Measurements from ENCODE around the gene TPCN1.

TPCN1 gene

DNA sequence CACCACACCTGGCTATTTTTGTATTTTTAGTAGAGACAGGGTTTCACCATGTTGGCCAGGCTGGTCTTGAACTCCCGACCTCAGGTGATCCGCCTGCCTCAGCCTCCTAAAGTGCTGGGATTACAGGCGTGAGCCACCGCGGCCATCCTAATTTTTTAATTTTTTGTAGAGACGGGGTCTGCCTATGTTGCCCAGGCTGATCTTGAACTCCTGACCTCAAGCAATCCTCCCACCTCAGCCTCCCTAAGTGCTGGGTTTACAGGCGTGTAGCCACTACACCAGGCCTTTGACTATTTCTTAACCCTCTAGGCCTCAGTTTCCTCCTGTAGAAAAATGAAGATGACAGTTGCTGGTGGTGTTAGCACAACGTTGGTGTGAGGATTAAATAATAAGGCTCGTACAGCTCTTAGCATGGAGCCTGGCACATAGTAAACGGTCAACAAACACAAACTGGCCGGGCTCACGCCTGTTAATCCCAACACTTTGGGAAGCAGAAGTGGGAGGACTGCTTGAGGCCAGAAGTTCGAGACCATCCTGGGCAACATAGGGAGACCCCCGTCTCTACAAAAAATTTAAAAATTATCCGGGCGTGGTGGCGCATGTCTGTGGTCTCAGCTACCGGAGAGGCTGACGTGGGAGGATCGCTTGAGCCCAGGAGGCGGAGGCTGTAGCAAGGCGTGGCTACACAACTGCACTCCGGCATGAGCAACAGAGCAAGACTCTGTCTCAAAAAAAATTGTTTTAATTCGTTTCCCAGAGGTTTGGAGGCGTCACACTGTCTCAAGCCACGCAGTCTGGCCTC lies 37.0 kb upstream of the TPCN1 start:
- H3K4me1 ChIP-seq (ENCODE audit: control insufficient read depth in 5 of 5, insufficient read depth in 5 of 5, low read length in 5 of 5), result peaks cover 8 to 27% (median 27%) of the 10 kb centered on the region in 5 donors
- no peaks in the 10 kb centered on the region for H3K27me3 ChIP-seq (ENCODE audit: control insufficient read depth in 5 of 5, insufficient read depth in 4 of 5, low read length in 5 of 5)
- peaks cover 0 to 24% (median 20%) of the 10 kb centered on the region in 5 donors for H3K36me3 ChIP-seq (ENCODE audit: control insufficient read depth in 5 of 5, insufficient read depth in 5 of 5, low read length in 5 of 5)
- peak overlapping the region; percentile 84 to 91 (median 86) for H3K4me3 ChIP-seq (ENCODE audit: low read depth in 1 of 5, low read length in 5 of 5)
- peak overlapping the region; percentile 95 for H3K27ac ChIP-seq (ENCODE audit: low read depth, low read length)
- H3K9me3 ChIP-seq (ENCODE audit: control insufficient read depth in 5 of 5, low read length in 5 of 5), result no peaks in the 10 kb centered on the region
- peak overlapping the region; percentile 68 to 100 (median 97) for H3K9ac ChIP-seq (ENCODE audit: low read length in 5 of 5)

DNA sequence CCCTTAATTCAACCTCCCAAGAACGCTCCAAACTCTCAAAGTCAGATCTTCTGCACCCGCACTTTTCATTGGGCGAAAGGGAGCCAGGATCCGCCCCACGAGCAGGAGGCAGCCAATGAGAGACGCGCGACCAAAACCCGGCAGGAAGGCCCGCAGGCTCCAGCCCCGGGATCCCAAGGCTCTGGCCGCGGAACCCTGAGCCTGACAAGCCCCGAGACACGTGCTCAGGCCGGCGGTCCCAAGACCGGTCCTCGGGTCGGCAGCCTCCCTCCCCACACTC lies 36.4 kb upstream of the TPCN1 start:
- peaks cover 8 to 27% (median 27%) of the 10 kb centered on the region in 5 donors for H3K4me1 ChIP-seq (ENCODE audit: control insufficient read depth in 5 of 5, insufficient read depth in 5 of 5, low read length in 5 of 5)
- no peaks in the 10 kb centered on the region for H3K9me3 ChIP-seq (ENCODE audit: control insufficient read depth in 5 of 5, low read length in 5 of 5)
- H3K27ac ChIP-seq (ENCODE audit: low read depth, low read length), result peak overlapping the region; percentile 95
- peaks cover 0 to 20% (median 14%) of the 10 kb centered on the region in 5 donors for H3K36me3 ChIP-seq (ENCODE audit: control insufficient read depth in 5 of 5, insufficient read depth in 5 of 5, low read length in 5 of 5)
- H3K27me3 ChIP-seq (ENCODE audit: control insufficient read depth in 5 of 5, insufficient read depth in 4 of 5, low read length in 5 of 5), result no peaks in the 10 kb centered on the region
- H3K9ac ChIP-seq (ENCODE audit: low read length in 5 of 5), result peak overlapping the region; percentile 68 to 100 (median 97)
- peak overlapping the region; percentile 84 to 91 (median 86) for H3K4me3 ChIP-seq (ENCODE audit: low read depth in 1 of 5, low read length in 5 of 5)

DNA sequence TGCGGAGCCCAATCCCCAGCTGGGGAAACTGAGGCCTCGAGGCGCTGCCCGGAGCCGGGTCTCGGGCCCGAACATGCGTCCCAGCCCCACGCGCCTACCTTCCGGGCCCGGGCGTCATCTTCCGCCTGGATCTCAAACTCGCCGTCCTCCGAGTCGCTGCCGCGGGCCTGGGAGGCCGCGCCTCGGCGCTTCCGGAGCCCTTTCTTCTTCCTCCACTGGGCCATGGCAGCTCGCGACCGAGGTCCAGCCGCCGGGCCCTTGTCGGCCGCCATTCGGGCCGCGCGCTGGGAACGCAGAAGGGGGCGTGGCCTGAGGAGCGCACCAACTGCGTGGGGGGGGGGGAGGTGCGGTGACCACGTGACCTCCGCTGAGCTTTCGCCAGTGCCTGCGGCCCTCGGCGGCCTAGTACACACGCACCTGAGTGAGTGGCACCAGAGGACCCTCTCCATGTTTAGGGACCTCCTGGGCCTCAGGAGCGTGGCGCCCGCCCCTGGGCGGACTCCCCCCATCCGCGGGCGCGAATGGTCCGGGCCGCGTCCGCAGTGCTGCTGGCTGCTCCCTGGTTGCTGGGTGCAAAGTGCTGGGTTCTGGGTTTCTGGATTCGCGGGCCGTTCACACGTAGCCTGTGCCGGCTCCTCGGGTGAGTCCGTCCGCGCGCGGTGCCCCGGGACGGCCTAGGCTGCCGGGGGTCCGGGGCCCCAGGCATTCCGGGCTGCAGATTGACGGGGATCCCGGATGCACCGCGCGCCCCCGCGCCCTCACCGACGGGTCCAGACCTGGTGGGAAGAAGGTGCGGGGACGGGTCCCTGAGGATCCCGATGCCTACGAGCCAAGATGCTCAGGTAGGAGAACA lies 35.9 kb upstream of the TPCN1 start, which contains the start of the genes DDX54 and RITA1:
TSS of gene DDX54 (minus strand) at position 299 of the 853 bp plus-strand sequence. CDS start at position 272, 27 bp downstream.
TSS of gene RITA1 (plus strand) at position 542 of the 853 bp plus-strand sequence. CDS start 1,026 bp downstream, outside the sequence.
- Histone ChIP-seq H3K4me3 (ENCODE audit: low read depth in 1 of 5, low read length in 5 of 5) (peak within 1 kb of the TSS; percentile 84 to 91 (median 86)), H3K4me1 (ENCODE audit: control insufficient read depth in 5 of 5, insufficient read depth in 5 of 5, low read length in 5 of 5) (peaks cover 8 to 27% (median 27%) of the 10 kb centered on the region in 5 donors), H3K27me3 (ENCODE audit: control insufficient read depth in 5 of 5, insufficient read depth in 4 of 5, low read length in 5 of 5) (no peaks in the 10 kb centered on the region), H3K9me3 (ENCODE audit: control insufficient read depth in 5 of 5, low read length in 5 of 5) (no peaks in the 10 kb centered on the region), H3K9ac (ENCODE audit: low read length in 5 of 5) (peak within 1 kb of the TSS; percentile 68 to 100 (median 97)), H3K36me3 (ENCODE audit: control insufficient read depth in 5 of 5, insufficient read depth in 5 of 5, low read length in 5 of 5) (peaks cover 0 to 17% (median 9%) of the 10 kb centered on the region in 5 donors), H3K27ac (ENCODE audit: low read depth, low read length) (peak within 1 kb of the TSS; percentile 95)

DNA sequence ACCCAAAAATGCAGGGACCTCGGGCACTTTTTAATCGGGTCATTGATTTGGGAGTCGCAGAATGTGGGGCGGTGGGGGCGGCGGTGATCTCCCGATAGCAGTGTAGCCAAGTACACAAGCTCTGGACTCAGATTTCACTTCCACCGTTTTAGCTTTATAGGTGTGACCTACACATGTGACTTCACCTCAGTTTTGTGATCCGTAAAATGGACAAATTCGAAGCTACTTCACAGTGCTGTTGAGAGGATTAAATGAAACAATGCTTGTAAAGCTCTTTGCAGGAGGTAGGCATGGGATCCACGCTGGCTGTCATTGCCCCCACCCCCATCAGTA lies 35.3 kb upstream of the TPCN1 start:
- peaks cover 0 to 17% (median 3%) of the 10 kb centered on the region in 5 donors for H3K36me3 ChIP-seq (ENCODE audit: control insufficient read depth in 5 of 5, insufficient read depth in 5 of 5, low read length in 5 of 5)
- no peaks in the 10 kb centered on the region for H3K9me3 ChIP-seq (ENCODE audit: control insufficient read depth in 5 of 5, low read length in 5 of 5)
- peak overlapping the region; percentile 68 to 100 (median 97) for H3K9ac ChIP-seq (ENCODE audit: low read length in 5 of 5)
- H3K27me3 ChIP-seq (ENCODE audit: control insufficient read depth in 5 of 5, insufficient read depth in 4 of 5, low read length in 5 of 5), result no peaks in the 10 kb centered on the region
- H3K27ac ChIP-seq (ENCODE audit: low read depth, low read length), result peak overlapping the region; percentile 95
- H3K4me3 ChIP-seq (ENCODE audit: low read depth in 1 of 5, low read length in 5 of 5), result peak overlapping the region; percentile 84 to 91 (median 85)
- H3K4me1 ChIP-seq (ENCODE audit: control insufficient read depth in 5 of 5, insufficient read depth in 5 of 5, low read length in 5 of 5), result peaks cover 8 to 27% (median 27%) of the 10 kb centered on the region in 5 donors

DNA sequence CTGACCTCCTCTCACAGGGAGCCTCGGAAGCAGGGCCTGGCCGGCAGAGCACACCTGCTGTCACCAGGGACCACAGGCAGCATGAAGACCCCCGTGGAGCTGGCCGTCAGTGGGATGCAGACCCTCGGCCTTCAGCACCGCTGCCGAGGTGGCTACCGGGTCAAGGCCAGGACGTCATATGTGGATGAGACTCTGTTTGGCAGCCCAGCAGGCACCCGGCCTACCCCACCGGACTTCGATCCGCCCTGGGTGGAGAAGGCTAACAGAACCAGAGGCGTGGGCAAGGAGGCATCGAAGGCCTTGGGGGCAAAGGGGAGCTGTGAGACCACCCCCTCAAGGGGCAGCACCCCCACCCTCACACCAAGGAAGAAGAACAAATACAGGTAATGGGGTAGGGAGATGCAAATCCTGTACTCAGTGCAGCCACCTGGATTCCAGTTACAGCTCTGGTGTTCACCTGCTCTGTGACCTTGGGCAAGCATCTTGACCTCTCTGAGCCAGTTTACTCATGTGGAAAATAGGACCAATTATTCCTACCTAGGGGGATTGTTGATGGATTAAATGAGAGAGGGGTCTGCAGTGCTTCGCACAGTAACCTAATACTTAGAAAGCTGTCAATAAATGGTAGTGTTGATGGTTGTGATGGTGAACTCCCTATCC lies 34.5 kb upstream of the TPCN1 start:
- Histone ChIP-seq H3K4me1 (ENCODE audit: control insufficient read depth in 5 of 5, insufficient read depth in 5 of 5, low read length in 5 of 5) (peaks cover 8 to 28% (median 27%) of the 10 kb centered on the region in 5 donors), H3K4me3 (ENCODE audit: low read depth in 1 of 5, low read length in 5 of 5) (peak overlapping the region in 4 of 5 donors; percentile 84 to 91 (median 84)), H3K9me3 (ENCODE audit: control insufficient read depth in 5 of 5, low read length in 5 of 5) (no peaks in the 10 kb centered on the region), H3K9ac (ENCODE audit: low read length in 5 of 5) (peak overlapping the region in 3 of 5 donors; percentile 97 to 99 (median 97)), H3K27ac (ENCODE audit: low read depth, low read length) (no peak overlapping the region), H3K27me3 (ENCODE audit: control insufficient read depth in 5 of 5, insufficient read depth in 4 of 5, low read length in 5 of 5) (no peaks in the 10 kb centered on the region), H3K36me3 (ENCODE audit: control insufficient read depth in 5 of 5, insufficient read depth in 5 of 5, low read length in 5 of 5) (peaks cover 0 to 24% (median 10%) of the 10 kb centered on the region in 5 donors)

DNA sequence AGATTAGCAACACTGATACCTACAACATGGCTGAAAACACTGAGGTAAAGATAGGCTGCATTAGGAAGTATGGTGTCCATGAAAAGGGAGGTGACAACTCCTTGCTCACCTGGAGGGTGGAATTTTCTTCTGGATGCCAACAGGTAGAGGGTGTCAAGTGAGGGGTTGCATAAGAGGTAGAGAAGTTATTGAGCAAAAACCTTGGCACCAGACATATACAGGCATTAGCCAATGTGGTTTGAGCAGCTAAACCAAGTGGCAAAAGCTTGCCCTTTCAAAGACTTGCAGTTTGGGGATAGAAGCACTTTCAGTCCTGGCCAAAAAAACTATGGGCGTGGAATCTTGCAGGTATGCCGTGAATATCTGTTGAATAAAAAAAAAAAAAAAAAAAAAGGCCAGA lies 31.9 kb upstream of the TPCN1 start:
- H3K4me3 ChIP-seq (ENCODE audit: low read depth in 1 of 5, low read length in 5 of 5), result no peak overlapping the region
- H3K27ac ChIP-seq (ENCODE audit: low read depth, low read length), result no peak overlapping the region
- no peaks in the 10 kb centered on the region for H3K9me3 ChIP-seq (ENCODE audit: control insufficient read depth in 5 of 5, low read length in 5 of 5)
- no peaks in the 10 kb centered on the region for H3K27me3 ChIP-seq (ENCODE audit: control insufficient read depth in 5 of 5, insufficient read depth in 4 of 5, low read length in 5 of 5)
- peaks cover 3 to 43% (median 23%) of the 10 kb centered on the region in 5 donors for H3K4me1 ChIP-seq (ENCODE audit: control insufficient read depth in 5 of 5, insufficient read depth in 5 of 5, low read length in 5 of 5)
- H3K9ac ChIP-seq (ENCODE audit: low read length in 5 of 5), result no peak overlapping the region
- peaks cover 0 to 30% (median 16%) of the 10 kb centered on the region in 5 donors for H3K36me3 ChIP-seq (ENCODE audit: control insufficient read depth in 5 of 5, insufficient read depth in 5 of 5, low read length in 5 of 5)

DNA sequence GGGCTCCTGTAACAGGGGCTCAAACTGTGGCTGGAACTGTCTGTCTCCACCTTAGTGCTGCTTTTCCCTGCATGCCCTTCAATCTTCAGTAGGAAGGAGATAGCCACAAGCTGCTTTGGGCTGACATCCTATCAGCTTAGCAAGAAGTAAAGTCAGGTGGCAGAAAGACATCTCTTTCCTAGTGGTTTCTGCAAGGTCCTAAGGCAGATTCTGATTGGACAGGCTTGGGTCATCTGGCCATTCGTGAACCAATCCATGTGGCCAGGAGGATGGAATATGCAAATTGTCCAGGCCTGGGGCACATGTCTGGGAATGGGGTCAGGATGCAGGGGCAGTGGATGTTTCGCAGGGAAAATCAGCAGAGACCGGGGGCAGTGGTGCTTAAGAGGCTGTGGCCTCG lies 30.5 kb upstream of the TPCN1 start:
- H3K36me3 ChIP-seq (ENCODE audit: control insufficient read depth in 5 of 5, insufficient read depth in 5 of 5, low read length in 5 of 5), result peaks cover 0 to 30% (median 16%) of the 10 kb centered on the region in 5 donors
- no peak overlapping the region for H3K9ac ChIP-seq (ENCODE audit: low read length in 5 of 5)
- no peak overlapping the region for H3K4me3 ChIP-seq (ENCODE audit: low read depth in 1 of 5, low read length in 5 of 5)
- no peaks in the 10 kb centered on the region for H3K27me3 ChIP-seq (ENCODE audit: control insufficient read depth in 5 of 5, insufficient read depth in 4 of 5, low read length in 5 of 5)
- H3K4me1 ChIP-seq (ENCODE audit: control insufficient read depth in 5 of 5, insufficient read depth in 5 of 5, low read length in 5 of 5), result peaks cover 3 to 38% (median 17%) of the 10 kb centered on the region in 5 donors
- H3K9me3 ChIP-seq (ENCODE audit: control insufficient read depth in 5 of 5, low read length in 5 of 5), result no peaks in the 10 kb centered on the region
- H3K27ac ChIP-seq (ENCODE audit: low read depth, low read length), result no peak overlapping the region

DNA sequence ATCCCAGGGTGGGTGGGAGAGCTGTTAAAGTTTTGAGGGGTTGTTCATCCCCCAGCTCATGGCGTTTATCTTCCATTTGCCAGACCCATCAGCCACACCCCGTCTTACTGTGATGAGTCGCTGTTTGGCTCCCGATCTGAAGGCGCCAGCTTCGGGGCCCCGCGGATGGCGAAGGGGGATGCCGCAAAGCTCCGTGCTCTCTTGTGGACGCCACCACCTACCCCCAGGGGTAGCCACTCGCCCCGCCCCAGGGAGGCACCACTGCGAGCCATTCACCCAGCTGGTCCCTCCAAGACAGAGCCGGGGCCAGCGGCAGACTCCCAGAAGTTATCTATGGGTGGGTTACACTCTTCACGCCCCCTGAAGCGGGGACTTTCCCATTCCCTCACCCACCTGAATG lies 30.0 kb upstream of the TPCN1 start:
- Histone ChIP-seq H3K4me1 (ENCODE audit: control insufficient read depth in 5 of 5, insufficient read depth in 5 of 5, low read length in 5 of 5) (peaks cover 0 to 33% (median 12%) of the 10 kb centered on the region in 5 donors), H3K9me3 (ENCODE audit: control insufficient read depth in 5 of 5, low read length in 5 of 5) (no peaks in the 10 kb centered on the region), H3K4me3 (ENCODE audit: low read depth in 1 of 5, low read length in 5 of 5) (no peak overlapping the region), H3K9ac (ENCODE audit: low read length in 5 of 5) (no peak overlapping the region), H3K36me3 (ENCODE audit: control insufficient read depth in 5 of 5, insufficient read depth in 5 of 5, low read length in 5 of 5) (peaks cover 0 to 30% (median 16%) of the 10 kb centered on the region in 5 donors), H3K27ac (ENCODE audit: low read depth, low read length) (no peak overlapping the region), H3K27me3 (ENCODE audit: control insufficient read depth in 5 of 5, insufficient read depth in 4 of 5, low read length in 5 of 5) (no peaks in the 10 kb centered on the region)

DNA sequence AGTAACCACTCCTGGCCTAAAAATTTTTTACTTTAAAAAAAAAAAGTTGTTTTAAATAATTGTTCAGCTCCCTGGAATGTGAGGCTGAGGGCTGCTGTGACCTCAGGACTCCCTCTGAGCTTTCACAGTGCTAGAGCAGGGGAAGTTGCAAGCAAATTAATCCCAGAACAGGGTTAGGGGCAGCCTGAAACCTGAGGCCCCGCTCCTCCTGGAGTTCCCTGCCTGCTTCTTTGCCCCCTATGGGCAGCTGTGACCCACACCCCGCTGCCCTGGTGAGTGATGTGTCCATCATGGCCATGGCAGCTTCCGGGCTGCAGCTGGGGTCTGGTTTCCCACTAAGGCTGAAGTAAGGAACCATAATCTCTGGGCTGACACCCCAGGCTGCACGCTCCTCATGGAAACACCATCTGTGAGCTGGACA lies 26.3 kb upstream of the TPCN1 start:
- Histone ChIP-seq H3K27ac (ENCODE audit: low read depth, low read length) (no peak overlapping the region), H3K4me1 (ENCODE audit: control insufficient read depth in 5 of 5, insufficient read depth in 5 of 5, low read length in 5 of 5) (peaks cover 0 to 33% (median 3%) of the 10 kb centered on the region in 5 donors), H3K9me3 (ENCODE audit: control insufficient read depth in 5 of 5, low read length in 5 of 5) (no peaks in the 10 kb centered on the region), H3K9ac (ENCODE audit: low read length in 5 of 5) (no peak overlapping the region), H3K36me3 (ENCODE audit: control insufficient read depth in 5 of 5, insufficient read depth in 5 of 5, low read length in 5 of 5) (peaks cover 0 to 22% (median 16%) of the 10 kb centered on the region in 5 donors), H3K27me3 (ENCODE audit: control insufficient read depth in 5 of 5, insufficient read depth in 4 of 5, low read length in 5 of 5) (no peaks in the 10 kb centered on the region), H3K4me3 (ENCODE audit: low read depth in 1 of 5, low read length in 5 of 5) (no peak overlapping the region)
